ENCODE data around the gene AVL9.
"Not testable (repeated sequence)": the region's sequence is repeated elsewhere in the genome, so short reads cannot be mapped to it uniquely, and the experiment has no call there.

DNA sequence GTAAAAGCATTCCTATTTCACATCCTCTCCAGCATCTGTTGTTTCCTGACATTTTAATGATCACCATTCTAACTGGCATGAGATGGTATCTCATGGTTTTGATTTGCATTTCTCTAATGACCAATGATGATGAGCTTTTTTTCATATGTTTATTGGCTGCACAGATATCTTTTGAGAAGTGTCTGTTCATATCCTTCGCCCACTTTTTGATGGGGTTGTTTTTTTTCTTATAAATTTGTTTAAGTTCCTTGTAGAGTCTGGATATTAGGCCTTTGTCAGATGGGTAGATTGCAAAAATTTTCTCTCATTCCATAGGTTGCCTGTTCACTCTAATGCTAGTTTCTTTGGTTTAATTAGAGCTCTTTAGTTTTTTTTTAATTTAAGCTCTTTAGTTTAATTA is 4.9 kb downstream of the AVL9 start:
- TF ChIP-seq, protein P1, sequence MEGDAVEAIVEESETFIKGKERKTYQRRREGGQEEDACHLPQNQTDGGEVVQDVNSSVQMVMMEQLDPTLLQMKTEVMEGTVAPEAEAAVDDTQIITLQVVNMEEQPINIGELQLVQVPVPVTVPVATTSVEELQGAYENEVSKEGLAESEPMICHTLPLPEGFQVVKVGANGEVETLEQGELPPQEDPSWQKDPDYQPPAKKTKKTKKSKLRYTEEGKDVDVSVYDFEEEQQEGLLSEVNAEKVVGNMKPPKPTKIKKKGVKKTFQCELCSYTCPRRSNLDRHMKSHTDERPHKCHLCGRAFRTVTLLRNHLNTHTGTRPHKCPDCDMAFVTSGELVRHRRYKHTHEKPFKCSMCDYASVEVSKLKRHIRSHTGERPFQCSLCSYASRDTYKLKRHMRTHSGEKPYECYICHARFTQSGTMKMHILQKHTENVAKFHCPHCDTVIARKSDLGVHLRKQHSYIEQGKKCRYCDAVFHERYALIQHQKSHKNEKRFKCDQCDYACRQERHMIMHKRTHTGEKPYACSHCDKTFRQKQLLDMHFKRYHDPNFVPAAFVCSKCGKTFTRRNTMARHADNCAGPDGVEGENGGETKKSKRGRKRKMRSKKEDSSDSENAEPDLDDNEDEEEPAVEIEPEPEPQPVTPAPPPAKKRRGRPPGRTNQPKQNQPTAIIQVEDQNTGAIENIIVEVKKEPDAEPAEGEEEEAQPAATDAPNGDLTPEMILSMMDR (IDR thresholded peaks at IDR 0.05): not testable (repeated sequence)
- not testable (repeated sequence) for TF ChIP-seq POLR2A (IDR thresholded peaks at IDR 0.05)

Measured in lower leg skin (tissue), 3 donors.